Cardiac fibroblast (primary cell): ENCODE measurements around the gene DUSP15.

Experiments used
- DNase-seq, 2 donors: peaks; one replicate each; pipeline versions ENCODE4 v3.0.0 to v3.0.0-alpha.2; 2010; ENCODE audit warnings: low read depth in 2 of 2
- H3K4me3 ChIP-seq, 2 donors: replicated peaks in 1 of 2; 1 replicate in 1 of 2; 2 replicates in 1 of 2; pipeline ENCODE4 v1.5.1; 2011; ENCODE audit warnings: low read depth in 2 of 2, low read length in 2 of 2, mild to moderate bottlenecking in 2 of 2, moderate library complexity in 1 of 2
- TF ChIP-seq, protein P1 (sequence below): IDR thresholded peaks from one replicate; pipeline ENCODE4 v1.5.1; 2011; ENCODE audit warnings: low read depth, mild to moderate bottlenecking, low read length, inconsistent platforms

Gene DUSP15

DNA sequence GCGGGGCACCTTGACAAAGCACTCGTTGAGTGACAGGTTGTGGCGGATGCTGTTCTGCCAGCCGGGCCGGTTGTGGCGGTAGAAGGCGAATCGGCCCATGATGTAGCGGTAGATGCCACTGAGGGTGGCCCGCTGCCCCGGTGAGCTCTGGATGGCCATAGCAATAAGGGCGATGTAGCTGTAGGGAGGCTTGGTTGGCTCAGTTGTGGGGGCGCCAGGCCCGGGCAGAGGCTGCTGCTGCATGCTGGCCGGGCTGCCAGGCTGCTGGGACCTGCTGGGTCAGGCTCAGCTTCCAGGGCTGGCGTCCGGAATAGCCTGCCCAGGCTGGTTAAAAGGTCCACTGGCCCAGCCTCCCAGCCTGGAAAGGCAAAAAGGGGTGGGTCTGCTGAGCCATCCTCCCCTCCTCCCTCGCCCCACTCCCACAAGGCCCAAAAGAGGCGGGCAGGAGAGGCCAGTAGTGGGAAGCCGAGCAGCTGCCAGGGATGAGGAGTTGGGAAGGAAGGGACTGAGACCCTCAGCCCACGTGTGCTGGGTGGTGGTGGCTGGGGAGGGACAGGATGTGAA, 24.9 kb downstream of the DUSP15 start, which contains the start of gene FOXS1:
Gene FOXS1, minus strand, starts transcription at position 305 of the 564 bp plus-strand sequence. Its CDS starts 62 bp downstream, at position 243.
- TF ChIP-seq, protein P1, sequence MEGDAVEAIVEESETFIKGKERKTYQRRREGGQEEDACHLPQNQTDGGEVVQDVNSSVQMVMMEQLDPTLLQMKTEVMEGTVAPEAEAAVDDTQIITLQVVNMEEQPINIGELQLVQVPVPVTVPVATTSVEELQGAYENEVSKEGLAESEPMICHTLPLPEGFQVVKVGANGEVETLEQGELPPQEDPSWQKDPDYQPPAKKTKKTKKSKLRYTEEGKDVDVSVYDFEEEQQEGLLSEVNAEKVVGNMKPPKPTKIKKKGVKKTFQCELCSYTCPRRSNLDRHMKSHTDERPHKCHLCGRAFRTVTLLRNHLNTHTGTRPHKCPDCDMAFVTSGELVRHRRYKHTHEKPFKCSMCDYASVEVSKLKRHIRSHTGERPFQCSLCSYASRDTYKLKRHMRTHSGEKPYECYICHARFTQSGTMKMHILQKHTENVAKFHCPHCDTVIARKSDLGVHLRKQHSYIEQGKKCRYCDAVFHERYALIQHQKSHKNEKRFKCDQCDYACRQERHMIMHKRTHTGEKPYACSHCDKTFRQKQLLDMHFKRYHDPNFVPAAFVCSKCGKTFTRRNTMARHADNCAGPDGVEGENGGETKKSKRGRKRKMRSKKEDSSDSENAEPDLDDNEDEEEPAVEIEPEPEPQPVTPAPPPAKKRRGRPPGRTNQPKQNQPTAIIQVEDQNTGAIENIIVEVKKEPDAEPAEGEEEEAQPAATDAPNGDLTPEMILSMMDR, result no peak
- H3K4me3 ChIP-seq, result peak within 1 kb of the TSS in 1 of 2 donors; percentile 62
- peak; percentile 23 to 64 for DNase-seq

DNA sequence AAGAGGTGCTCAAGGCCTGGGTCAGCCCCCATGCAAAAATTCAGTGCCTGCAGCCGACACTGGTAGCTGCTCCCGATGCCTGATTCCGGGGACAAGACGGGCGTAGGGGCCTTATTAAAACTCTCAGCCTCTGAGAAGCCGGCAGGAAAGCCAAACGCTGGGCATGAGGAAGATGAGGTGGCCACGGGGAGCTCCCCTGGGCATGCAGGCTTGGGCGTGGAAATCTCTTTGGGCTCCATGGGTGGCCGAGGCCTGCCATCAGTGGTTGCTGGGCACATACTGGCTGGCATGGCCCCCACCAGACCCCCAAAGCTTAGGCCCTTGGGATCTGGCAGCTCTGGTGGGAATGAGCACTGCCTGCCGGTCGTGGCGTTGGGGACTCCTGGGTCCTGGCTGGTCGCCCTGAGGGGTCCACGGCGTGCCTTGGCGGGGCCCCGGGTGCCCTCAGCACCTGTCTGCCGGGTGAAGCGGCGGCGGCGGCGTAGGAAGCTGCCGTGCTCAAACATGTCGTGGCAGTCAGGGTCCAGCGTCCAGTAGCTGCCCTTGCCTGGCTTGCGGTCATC, 25.5 kb downstream of the DUSP15 start:
- DNase-seq, result no peak
- TF ChIP-seq, protein P1, result no peak
- peak overlapping the region in 1 of 2 donors; percentile 62 for H3K4me3 ChIP-seq

DNA sequence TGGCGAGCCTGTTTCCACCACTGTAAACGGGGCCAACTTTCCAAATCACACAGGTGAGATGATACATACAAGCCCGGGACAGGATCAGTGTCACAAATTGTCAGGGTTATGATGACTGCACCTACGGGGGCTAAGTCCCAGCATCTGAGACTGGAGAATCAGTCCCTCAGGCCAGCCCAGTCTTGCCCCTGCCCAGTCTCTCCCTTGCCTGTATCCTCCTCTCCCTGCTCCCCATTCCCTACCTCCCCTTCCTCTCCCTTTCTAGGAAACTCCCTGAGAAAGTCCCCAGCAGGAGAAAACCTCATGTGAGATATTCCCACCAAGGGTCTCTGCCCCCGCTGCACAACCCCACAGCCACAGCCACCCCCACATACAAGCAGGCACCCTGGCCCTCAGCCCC, 26.4 kb downstream of the DUSP15 start:
- TF ChIP-seq, protein P1, result no peak
- H3K4me3 ChIP-seq, result peak overlapping the region in 1 of 2 donors; percentile 62
- no peak for DNase-seq

DNA sequence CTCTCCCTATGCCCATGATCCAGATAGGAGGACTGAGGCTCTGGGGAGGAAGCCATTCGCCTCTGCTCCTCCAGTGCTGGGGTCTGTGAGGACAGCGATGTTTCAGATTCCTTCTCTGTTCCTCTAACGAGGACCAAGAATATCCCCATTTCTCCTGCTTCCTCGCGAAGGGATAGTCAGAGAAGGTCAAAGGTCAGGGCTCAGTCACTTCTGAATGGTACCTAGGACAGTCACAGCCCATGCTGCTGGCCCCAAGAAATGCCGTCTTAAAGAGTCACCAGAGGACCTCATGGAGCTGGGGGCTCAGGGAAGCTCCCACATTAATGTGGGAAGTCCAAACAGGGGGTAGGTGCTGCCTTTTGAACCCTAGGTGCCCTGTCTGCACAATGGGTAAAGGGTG, 27.0 kb downstream of the DUSP15 start:
- TF ChIP-seq, protein P1, result no peak
- DNase-seq, result peak in 1 of 2 donors; percentile 48
- peak overlapping the region in 1 of 2 donors; percentile 62 for H3K4me3 ChIP-seq

DNA sequence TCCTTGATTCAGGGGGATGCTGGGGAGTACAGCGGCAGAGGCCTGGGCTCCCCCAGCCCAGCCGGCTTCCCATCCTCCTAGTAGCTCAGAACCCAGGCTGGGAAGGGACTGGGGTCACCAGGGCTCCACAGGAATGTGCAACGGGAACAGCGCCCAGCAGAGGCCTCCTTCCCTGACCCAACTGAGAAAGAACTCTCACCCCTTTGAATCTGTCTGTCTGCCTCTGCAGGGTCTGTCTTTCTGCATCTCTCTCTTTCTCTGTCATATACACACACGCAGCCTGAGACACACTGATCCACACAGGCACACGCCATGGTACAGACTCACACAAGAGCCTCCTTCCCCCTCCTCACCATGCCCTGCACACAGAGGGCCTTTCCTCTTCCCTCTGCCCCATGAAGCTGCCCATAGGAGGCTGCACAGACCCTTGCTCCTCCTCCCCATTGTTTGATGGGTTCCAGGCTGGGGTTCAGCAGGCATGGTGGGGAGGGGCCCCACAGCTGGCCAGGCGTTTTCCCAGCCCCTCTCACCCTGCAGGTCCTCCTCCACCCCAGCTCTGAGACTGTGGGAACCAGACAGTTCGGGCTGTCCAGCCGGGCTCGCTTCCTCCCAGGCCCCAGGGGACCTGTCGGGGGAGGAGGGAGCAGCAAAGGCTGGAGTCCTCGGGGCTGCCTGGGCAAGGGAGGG, 27.7 kb downstream of the DUSP15 start:
- TF ChIP-seq, protein P1, result no peak
- peak overlapping the region in 1 of 2 donors; percentile 62 for H3K4me3 ChIP-seq
- DNase-seq, result peak; percentile 83 to 92

DNA sequence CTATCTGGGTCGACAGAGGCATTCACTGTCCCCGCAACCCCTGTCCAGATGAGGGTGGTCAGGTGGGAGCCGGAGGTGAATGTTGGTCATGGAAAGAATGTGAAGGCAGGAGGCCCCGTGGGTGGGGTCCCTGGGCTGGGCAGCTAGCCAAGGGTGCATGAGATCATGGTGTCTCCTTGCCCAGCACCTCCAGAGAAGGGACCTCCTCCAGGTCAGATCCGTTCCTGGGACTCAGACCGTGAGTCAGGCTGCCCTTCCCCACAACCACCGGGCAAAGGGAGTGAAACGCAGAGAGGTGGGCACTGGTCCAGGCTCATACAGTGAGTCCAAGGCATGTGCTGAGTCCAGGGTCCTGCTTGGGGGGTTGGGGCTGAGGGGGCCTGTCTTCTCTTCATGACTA, 28.4 kb downstream of the DUSP15 start:
- DNase-seq, result peak; percentile 77 to 94
- peak overlapping the region in 1 of 2 donors; percentile 62 for H3K4me3 ChIP-seq
- TF ChIP-seq, protein P1, result no peak
